GM19240 (cell line): ENCODE data around the gene AK2.
"Not testable (repeated sequence)": the region's sequence is repeated elsewhere in the genome, so short reads cannot be mapped to it uniquely, and the experiment has no call there.

Experiments used
- DNase-seq: peaks from one replicate; pipeline ENCODE4 v3.0.0; 2011; ENCODE audit warnings: low spot score; ENCODE audit not compliant: insufficient read length

AK2 gene

GRCh38 chr1:32977546-32978087, 59.1 kb downstream of the AK2 start:
- DNase-seq: no peak

GRCh38 chr1:32975055-32975454, 61.6 kb downstream of the AK2 start:
- DNase-seq: not testable (repeated sequence)

GRCh38 chr1:32973458-32973857, 63.2 kb downstream of the AK2 start:
- not testable (repeated sequence) for DNase-seq

- DNase-seq: no peak
Observed at GRCh38 chr1:32972814-32973428, 63.8 kb downstream of the AK2 start.

GRCh38 chr1:32971576-32971975, 65.1 kb downstream of the AK2 start:
- no peak for DNase-seq

- DNase-seq: no peak
Observed at GRCh38 chr1:32971156-32971555, 65.5 kb downstream of the AK2 start.

GRCh38 chr1:32969566-32969965, 67.1 kb downstream of the AK2 start:
- DNase-seq: no peak

GRCh38 chr1:32967888-32968568, 68.7 kb downstream of the AK2 start:
- DNase-seq: no peak

- no peak for DNase-seq
Observed at GRCh38 chr1:32966900-32967299, 69.8 kb downstream of the AK2 start.

GRCh38 chr1:32965251-32965747, 71.4 kb downstream of the AK2 start:
- DNase-seq: no peak

- DNase-seq: peak; percentile 99
Observed at GRCh38 chr1:32964461-32965250, 72.0 kb downstream of the AK2 start, which contains the start of gene RNF19B. Gene RNF19B (minus strand): TSS chr1:32964809. CDS start chr1:32964685, 124 bp downstream.

GRCh38 chr1:32963746-32964460, 72.8 kb downstream of the AK2 start:
- DNase-seq: peak; percentile 40

- peak; percentile 41 for DNase-seq
Observed at GRCh38 chr1:32962248-32962896, 74.3 kb downstream of the AK2 start.

GRCh38 chr1:32960819-32961355, 75.8 kb downstream of the AK2 start:
- no peak for DNase-seq

- no peak for DNase-seq
Observed at GRCh38 chr1:32960342-32960741, 76.3 kb downstream of the AK2 start.

GRCh38 chr1:32958827-32959226, 77.9 kb downstream of the AK2 start:
- no peak for DNase-seq
